IPS DF 19.7 (cell line): ENCODE data around the gene CALML3.

ENCODE experiments used
- DNase-seq: peaks from one replicate; pipeline ENCODE4 v3.0.0-alpha.2; 2013; ENCODE audit warnings: low read depth, low spot score

The CALML3 gene

GRCh38 chr10:5506751-5507648 is 17.8 kb upstream of the CALML3 start:
- no peak for DNase-seq

- no peak for DNase-seq
These were observed 17.1 kb upstream of the CALML3 start for GRCh38 chr10:5507649-5508131.

- no peak for DNase-seq
These were observed 16.6 kb upstream of the CALML3 start for GRCh38 chr10:5508161-5508604.

- DNase-seq: no peak
These were observed 16.0 kb upstream of the CALML3 start for GRCh38 chr10:5508786-5509185.

GRCh38 chr10:5509236-5509635 is 15.5 kb upstream of the CALML3 start:
- no peak for DNase-seq

GRCh38 chr10:5509691-5510090 is 15.1 kb upstream of the CALML3 start:
- no peak for DNase-seq

- no peak for DNase-seq
These were observed 14.3 kb upstream of the CALML3 start for GRCh38 chr10:5510281-5511072.

- no peak for DNase-seq
These were observed 13.4 kb upstream of the CALML3 start for GRCh38 chr10:5511231-5511884.

- no peak for DNase-seq
These were observed 12.9 kb upstream of the CALML3 start for GRCh38 chr10:5511885-5512280.

GRCh38 chr10:5512331-5512730 is 12.4 kb upstream of the CALML3 start:
- DNase-seq: no peak

GRCh38 chr10:5512881-5513612 is 11.7 kb upstream of the CALML3 start:
- no peak for DNase-seq

- no peak for DNase-seq
These were observed 10.4 kb upstream of the CALML3 start for GRCh38 chr10:5514226-5514850.

- DNase-seq: no peak
These were observed 8.6 kb upstream of the CALML3 start for GRCh38 chr10:5515948-5516761.

GRCh38 chr10:5517546-5517945 is 7.2 kb upstream of the CALML3 start:
- DNase-seq: no peak

GRCh38 chr10:5518143-5518542 is 6.6 kb upstream of the CALML3 start:
- DNase-seq: no peak

GRCh38 chr10:5519054-5519453 is 5.7 kb upstream of the CALML3 start:
- no peak for DNase-seq

- no peak for DNase-seq
These were observed 1.7 kb upstream of the CALML3 start for GRCh38 chr10:5522913-5523560.

GRCh38 chr10:5523796-5524574 is 776 bp upstream of the CALML3 start:
- DNase-seq: no peak
